Measurements from ENCODE around the gene RCE1. TPM values are rescaled to one million over a fixed set of nuclear protein-coding genes. Genes with fewer than 3 reads are reported as not detected.

RCE1 gene
- total RNA-seq, 1 experiment from 2014 or later, result 52.5 TPM

DNA sequence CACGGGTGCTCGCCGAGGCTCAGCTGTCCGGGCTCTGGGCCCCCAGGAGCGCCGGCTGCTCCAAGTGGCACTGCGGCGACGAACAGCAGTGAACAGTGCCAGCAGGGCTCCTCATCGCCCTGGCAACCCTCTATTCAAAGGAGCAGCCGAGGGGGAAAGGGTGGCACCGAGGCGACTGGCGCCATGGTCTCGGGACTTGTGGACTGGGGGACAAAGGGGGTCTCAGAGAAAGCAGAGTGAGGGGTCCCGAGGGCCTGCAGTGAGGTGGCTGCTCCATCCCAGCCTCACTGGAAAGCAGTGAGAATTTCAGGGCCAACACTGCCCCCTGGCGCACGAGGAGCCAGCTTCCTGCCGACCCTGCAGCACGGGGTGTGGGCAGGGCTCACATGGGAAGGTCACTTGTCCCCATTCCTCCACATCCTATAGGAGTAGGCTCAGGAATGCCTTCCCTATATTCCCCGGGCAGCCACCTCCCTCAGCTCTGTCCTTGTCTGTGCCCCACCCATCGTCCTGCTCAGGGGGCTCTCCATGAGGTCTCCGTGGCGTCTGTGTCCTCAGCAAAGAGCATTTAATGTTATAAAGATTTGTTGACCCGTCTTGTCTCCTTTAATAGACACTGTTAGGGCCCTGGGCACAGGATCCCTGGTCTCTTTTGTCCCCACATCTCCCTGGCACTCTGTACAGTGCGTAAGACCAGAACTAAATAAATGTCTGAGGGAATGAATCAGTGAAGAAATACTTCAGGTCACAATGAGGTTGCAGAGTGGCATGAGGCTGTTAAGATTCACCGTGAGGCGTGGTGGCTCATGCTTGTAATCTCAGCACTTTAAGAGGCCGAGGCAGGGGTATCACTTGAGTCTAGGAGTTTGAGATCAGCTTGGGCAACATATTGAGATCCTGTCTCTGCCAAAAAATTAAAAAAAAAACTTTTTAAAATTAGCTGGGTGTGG is 40.0 kb downstream of the RCE1 start:
- Histone ChIP-seq H3K4ac (ENCODE audit: low read depth, low read length) (no peak overlapping the region), H4K91ac (ENCODE audit: insufficient read length, low read depth, low read length) (no peak overlapping the region), H3K23me2 (ENCODE audit: insufficient read length, low read depth, low read length, poor library complexity, severe bottlenecking) (no peaks in the 10 kb centered on the region), H2AK5ac (ENCODE audit: insufficient read length, low read length) (no peak overlapping the region), H3K9ac (ENCODE audit: extremely low read depth, insufficient read length, low read length) (no peak overlapping the region), H3K27ac (ENCODE audit: insufficient read length, low read depth, low read length) (no peak overlapping the region), H2BK12ac (ENCODE audit: insufficient read length, low read depth, low read length) (no peak overlapping the region), H3K14ac (ENCODE audit: insufficient read depth, low read length) (no peak overlapping the region), H3K9me3 (ENCODE audit: control insufficient read depth, low read depth, low read length) (no peaks in the 10 kb centered on the region), H3K4me2 (ENCODE audit: insufficient read depth, insufficient read length, low read length) (no peak overlapping the region), H2AFZ (ENCODE audit: low read length) (no peak overlapping the region), H3K23ac (ENCODE audit: insufficient read length, low read depth, low read length) (no peak overlapping the region), H3K18ac (ENCODE audit: insufficient read length, low read depth, low read length) (no peak overlapping the region), H4K20me1 (ENCODE audit: control insufficient read depth, insufficient read depth, insufficient read length) (no peaks in the 10 kb centered on the region), H3K56ac (ENCODE audit: insufficient read length, low read depth, low read length) (no peak overlapping the region), H2BK20ac (ENCODE audit: low read depth, low read length, poor library complexity, severe bottlenecking) (no peak overlapping the region), H3K4me1 (ENCODE audit: insufficient read depth, low read length) (peaks cover 2% of the 10 kb centered on the region; the same call in 1 of the 2 replicates), H3K79me1 (ENCODE audit: insufficient read depth, low read depth, low read length, poor library complexity, severe bottlenecking) (no peaks in the 10 kb centered on the region), H2BK5ac (ENCODE audit: insufficient read length, low read length) (no peak overlapping the region), H3T11ph (ENCODE audit: low read length) (no peak overlapping the region), H2BK120ac (ENCODE audit: low read depth, low read length, poor library complexity, severe bottlenecking) (no peak overlapping the region), H4K5ac (ENCODE audit: insufficient read length, low read depth, low read length) (no peak overlapping the region), H3K27me3 (ENCODE audit: insufficient read depth, low read length) (no peaks in the 10 kb centered on the region), H2BK15ac (ENCODE audit: low read depth, low read length) (no peak overlapping the region), H4K8ac (replicated peaks; ENCODE audit: insufficient read length, low read depth, low read length) (no peak overlapping the region), H3K79me2 (ENCODE audit: insufficient read depth, low read length) (no peaks in the 10 kb centered on the region)
- Mint-ChIP-seq H3K27me3 (ENCODE audit: low read depth) (no peaks in the 10 kb centered on the region; the same call in 1 of the 2 replicates), H3K4me1 (peaks cover 45 to 66% of the 10 kb centered on the region in 2 experiments), H3K9me3 (no peaks in the 10 kb centered on the region), H3K4me3 (peak overlapping the region in 1 of 2 experiments; percentile 7; a peak in 1 of 5 replicates), H3K36me3 (ENCODE audit: insufficient read depth in 1 of 3, low read depth in 3 of 3) (peaks cover 0 to 2% (median 0%) of the 10 kb centered on the region in 3 experiments; a peak in 1 of 7 replicates), H3K27ac (peak overlapping the region; percentile 78 to 89 (median 85); a peak in 5 of 7 replicates)
- peak; percentile 89 for TF ChIP-seq CTCF (conservative IDR thresholded peaks at IDR 0.05)
- WGBS (ENCODE audit: extremely low coverage, insufficient read length, low lambda C conversion rate), result no CpG with 5 or more reads among the region's 29 CpGs
- peak; percentile 91 for DNase-seq
